ENCODE measurements around the gene EAF2.
"Not testable (repeated sequence)": the region's sequence is repeated elsewhere in the genome, so short reads cannot be mapped to it uniquely, and the experiment has no call there.

Gene EAF2

DNA sequence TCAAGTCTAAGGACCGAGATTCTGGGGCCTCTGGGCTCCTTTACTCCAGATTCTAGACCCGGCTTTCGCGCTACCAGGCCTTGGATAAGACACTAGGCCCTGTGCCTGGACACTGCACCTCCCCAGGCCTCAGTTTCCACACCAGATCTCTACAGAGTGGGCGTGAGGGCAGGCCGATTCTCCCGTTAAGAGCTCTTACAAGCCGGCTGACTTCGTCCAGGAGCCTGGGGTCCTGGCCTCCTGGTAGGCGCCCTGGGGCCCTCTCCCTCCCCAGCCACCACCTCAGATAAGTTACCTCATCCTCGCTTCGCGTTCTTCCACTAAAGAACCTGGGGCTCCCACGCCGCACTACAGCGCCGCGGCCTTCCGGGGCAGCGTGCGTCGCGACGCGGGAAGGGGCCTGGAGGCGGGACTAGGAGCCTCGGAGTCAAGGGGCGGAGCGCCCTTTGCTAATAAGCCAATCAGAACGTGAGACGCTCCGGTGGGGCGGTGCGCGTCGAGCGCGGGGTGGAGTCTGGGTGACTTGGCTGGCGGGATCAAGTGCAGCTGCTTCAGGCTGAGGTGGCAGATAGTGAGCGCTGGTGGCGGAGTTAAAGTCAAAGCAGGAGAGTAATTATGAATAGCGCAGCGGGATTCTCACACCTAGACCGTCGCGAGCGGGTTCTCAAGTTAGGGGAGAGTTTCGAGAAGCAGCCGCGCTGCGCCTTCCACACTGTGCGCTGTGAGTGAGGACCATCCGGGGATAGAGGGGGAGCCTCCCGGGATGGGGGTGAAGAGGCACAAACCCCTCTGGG is at the start of gene EAF2, which contains the start of gene IQCB1:
EAF2 (plus strand) TSS at position 539 of the 794 bp plus-strand sequence; CDS start at position 616, 77 bp downstream.
IQCB1 (minus strand) TSS at position 390 of the 794 bp plus-strand sequence. CDS start 6,100 bp downstream, outside the sequence.
- peak; percentile 94 for DNase-seq (ENCODE audit: low read depth)

DNA sequence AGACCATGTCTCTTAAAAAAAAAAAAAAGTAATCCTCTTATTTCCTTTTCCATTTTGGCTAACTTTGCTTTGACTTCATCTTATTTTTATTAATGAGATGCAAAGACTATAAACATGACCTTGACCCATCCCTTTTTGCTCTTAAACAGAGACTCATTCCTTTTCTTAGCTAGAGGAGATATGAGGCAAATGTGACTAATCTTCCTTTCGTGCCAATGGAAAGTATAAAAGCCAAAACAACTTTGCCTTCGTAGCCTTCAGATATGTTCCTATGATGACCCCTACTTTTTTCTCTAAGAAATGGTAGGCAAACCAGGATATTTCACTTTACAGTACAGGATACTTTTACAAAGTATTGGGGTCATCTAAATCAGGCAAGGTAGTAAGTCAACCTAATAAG is 48.5 kb upstream of the EAF2 start:
- DNase-seq (ENCODE audit: low read depth): no peak

DNA sequence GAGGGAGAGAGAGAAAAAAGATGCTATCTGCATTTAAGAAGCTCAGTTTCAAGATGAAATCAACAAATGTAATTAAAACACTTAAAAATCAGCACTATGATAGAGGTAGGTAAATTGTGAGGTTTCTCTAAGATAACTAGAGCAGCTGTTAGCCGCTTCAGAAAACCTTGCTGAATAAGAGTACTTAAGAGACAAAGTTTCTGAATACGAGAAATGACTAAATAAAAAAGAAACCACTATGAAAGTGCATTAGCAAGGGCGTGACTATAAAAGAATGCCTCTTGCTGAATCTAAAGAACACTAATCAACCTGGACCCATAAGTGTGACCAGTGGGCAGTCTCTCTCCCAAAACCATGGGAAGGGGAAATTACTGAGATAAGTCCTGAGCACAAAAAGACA is 41.9 kb upstream of the EAF2 start:
- DNase-seq (ENCODE audit: low read depth): no peak

DNA sequence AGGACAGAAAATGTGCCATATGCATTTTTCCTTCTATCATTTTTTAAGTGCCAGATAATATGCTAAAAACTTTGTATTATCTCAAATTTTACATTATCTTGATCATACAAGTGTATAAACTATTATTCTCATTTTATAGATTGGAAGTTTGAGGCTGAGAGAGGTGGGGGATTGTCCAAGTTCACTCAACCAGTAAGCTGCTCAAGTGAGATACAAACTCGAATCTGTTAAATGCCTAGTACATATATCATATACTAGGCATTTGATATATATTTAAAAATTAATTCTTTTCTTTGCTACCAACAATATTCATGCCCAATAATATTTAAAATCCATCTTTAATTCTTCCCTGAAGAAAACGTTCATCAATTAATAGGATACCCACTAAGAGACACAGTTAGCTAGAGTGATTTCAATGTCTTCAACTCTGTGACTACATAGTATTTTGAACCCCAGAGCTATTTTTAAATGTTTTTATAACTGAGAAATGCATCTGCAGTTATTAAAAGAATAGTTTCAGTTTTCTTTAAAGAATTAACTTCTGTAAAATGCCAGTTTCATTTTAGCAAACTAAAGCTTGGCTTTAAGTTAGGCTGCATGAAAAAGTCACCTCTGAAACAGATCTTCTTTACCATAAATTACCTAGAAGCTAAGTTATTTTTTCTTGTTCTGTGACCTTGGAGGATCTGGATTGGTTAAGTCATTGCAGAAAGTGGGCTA is 40.6 kb upstream of the EAF2 start:
- no peak for DNase-seq (ENCODE audit: low read depth)

DNA sequence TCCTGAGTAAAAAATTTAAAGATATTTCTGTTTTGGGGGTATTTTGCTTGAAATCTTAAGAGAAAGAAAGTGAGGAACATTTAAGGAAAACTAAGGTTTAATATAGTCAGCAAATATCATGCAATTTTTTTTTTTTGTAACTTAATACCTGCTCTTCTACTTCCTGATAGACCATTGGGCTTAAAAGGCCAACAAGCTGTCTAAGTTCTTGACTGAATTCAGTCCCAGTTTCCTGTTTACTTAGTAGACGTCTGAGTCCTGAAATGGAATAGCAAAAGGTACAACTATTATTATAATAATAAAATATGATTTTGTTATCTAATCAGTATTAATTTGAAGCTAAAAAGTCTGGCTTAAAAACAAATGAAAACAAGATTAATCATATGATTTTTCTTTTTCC is 38.0 kb upstream of the EAF2 start:
- DNase-seq (ENCODE audit: low read depth): no peak

DNA sequence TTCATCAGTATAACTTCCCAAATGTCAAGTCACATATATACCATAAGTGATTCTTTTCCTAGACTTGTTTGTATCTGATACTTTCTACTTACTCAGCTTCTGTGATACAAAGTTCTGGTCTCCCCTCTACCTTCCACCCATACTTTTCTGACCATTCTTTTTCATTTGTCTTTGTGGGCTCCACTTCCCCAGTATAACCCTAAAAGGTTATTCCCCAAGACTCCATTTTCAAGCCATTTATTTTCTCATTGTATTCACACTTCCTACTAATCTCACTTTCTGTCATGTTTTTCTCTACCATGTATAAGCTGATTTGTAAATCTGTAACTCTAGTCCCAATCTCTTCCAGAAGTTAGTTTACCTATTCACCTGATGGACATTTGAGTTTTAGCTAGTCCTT is 34.1 kb upstream of the EAF2 start:
- DNase-seq (ENCODE audit: low read depth): no peak

DNA sequence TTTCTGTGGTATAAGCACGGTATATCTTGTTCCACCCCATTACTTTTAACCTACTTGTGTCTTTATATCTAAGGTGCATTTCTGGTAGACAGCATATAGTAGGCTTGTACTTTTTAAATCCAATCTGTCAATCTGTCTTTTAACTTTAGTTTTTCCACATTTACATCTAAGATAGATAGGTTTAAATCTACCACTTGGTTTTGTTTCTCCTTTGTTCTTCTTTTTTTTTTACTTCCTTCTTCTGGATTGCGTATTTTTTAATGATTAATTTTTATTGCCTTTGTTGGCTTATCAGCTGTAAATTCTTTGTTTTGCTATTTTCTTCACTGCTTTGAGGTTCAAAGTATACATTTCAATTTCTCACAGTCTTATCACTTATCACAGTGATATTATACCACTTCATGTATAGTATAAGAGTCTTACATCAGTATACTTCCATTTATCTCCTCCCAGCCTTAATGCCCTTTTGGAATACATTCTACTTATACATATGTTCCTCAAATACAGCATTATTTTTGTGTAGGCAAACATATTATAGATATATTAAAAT is 31.2 kb upstream of the EAF2 start:
- no peak for DNase-seq (ENCODE audit: low read depth)

DNA sequence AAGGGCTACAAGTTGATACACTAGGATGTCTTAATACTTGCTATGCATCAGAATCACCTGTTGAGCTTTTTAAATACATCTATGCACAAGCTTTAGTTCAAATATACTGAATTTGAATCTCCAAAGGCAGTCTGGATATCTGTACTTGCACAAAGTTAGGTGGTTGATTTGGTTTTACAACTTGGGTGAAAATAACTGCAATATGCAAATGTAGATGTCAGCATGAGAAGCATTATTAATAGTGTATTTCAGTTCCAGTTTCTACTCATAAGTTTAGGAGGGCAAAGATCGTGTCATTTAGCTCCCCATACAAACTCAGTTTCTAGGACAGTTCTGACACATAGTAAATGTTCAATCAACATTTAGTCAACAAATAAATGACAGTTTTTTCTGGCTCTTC is 25.8 kb upstream of the EAF2 start:
- no peak for DNase-seq (ENCODE audit: low read depth)

DNA sequence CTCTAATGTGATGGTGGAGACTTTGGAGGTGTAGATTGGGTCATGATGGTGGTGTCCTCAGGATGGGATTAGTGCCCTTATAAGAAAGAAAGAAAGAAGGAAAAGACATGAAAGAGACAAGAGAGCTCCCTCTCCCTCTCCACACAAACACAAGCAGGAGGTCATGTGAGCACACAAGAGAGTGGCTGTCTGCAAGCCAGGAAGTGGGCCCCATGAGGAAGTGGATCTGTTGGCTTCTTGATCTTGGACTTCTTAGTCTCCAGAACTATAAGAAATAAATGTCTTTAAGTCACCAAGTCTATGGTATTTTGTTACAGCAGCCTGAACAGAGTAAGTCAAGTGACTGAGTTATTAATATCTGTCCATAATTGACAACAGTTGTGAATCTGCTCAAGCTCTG is 17.3 kb upstream of the EAF2 start:
- no peak for DNase-seq (ENCODE audit: low read depth)

DNA sequence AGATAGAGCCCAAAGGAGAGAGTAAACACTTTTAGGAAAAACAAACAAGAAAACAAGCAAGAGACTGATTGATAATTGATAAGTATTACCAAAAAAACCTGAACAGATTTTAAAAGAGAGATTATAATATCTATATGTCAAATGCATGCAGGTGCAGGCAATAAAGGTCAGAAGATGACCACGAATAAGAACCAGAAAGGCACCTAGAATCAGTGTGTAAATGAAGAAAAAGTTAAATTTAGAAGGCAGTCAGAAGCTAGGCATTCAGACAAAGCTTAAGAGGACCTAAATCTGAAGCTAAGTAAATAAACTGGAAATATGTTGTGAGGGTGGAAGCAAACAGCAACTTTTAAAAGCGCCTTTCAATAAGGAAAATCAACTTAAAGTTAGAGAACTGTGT is 16.4 kb upstream of the EAF2 start:
- DNase-seq (ENCODE audit: low read depth): no peak

DNA sequence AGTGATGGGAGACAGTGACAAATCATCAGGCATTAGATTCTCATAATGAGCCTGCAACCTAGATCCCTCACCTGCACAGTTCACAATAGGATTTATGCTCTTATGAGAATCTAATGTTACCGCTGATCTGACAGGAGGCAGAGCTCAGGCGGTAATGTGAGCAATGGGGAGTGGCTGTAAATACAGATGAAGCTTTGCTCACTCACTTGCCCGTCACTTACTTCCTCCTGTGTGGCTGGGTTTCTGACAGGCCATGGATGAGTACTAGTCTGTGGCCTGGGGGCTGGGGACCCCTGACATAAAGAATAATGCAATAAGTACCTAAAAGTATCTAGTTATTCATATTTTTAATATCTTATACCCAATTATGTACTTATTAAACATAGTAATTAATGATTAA is 15.8 kb upstream of the EAF2 start:
- DNase-seq (ENCODE audit: low read depth): no peak

DNA sequence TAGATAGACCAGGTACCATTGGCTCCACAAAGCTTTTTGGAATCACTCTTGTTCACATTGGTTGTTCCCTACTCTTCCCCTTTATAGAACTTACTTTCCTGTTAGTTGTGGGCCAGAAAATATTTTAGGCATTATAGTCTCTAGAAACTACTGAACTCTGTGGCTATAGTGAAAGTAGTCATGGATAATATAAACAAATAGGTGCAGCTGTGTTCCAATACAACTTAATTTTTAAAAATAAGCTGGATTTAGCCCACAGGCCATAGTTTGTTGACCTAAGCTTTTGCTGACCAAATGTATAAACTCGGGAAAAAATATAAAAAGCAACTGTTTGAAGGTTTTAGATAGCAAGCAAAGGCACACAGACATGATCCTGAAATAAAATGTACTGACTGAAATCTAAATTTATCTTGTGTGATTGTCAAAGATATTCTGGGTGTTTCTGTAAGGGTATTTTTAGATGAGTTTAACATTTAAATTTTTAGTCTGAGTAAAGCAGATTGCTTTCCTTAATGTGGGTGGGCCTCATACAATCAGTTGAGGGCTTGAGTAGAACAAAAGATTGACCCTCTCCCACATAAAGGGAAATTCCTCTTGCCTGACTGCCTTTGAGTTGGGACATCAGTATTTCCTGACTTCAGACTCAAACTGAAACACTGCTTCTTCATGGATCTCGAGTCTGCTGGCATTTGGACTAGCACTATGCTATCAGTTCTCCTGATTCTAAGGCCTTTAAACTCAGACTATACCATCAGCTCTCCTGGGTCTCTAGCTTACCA is 13.4 kb upstream of the EAF2 start:
- DNase-seq (ENCODE audit: low read depth): no peak

DNA sequence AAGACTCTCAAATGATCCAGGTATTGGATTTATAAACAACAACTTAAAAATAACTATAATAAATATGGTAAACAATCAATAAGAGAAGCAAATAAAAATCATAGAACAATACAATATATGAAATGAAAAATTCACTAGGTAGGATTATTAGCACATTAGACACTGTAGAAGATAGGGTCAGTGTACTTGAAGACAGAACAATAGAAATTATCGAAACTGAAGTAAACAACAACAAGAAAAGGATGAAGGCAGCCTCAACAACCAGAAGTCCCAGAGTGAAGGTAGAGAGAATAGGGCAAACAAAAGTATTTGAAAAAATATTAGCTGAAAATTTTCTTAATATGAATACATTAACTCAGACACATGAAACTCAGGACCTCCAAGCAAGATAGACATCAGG is 12.0 kb upstream of the EAF2 start:
- DNase-seq (ENCODE audit: low read depth): no peak

DNA sequence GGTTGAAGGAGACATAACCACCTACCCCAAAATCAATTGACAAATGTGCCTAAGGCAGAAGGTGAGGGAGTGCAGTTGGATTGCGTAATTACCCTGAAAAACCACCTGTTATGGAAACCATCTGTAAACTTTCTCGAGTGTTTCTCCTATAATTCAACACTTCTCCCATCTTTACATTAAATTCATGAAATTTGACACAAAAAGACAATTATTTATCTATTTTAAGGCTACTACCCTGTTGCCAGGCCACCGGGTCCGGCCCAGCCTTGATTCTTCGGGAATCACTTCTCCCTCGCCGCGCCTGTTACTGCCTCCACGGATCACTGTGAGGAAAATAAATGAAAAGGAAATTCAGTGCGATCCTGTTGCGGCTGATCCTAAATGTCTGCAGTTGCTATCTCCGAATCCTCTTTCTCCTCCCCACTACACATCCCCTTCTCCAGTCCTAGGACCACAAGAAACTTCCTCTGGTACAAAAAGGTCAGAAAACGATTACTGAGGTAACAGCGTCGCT is 795 bp upstream of the EAF2 start:
- no peak for DNase-seq (ENCODE audit: low read depth)

DNA sequence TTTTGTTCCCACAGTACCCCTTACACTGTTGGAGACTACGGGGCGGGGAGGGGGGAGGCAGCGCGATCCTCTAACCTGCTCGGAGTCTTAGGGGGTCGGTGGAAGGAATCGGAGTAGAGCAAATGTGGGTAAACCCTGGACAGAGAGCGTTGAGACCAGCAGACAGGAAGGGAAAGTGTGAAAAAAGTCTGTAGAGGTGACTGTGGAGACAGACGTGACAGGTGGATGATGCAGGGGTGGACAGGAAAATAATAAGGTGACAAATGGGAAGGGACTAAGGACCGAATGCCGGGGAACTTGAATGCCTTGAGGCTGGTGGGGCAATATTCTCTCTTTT is 424 bp downstream of the EAF2 start:
- no peak for DNase-seq (ENCODE audit: low read depth)

DNA sequence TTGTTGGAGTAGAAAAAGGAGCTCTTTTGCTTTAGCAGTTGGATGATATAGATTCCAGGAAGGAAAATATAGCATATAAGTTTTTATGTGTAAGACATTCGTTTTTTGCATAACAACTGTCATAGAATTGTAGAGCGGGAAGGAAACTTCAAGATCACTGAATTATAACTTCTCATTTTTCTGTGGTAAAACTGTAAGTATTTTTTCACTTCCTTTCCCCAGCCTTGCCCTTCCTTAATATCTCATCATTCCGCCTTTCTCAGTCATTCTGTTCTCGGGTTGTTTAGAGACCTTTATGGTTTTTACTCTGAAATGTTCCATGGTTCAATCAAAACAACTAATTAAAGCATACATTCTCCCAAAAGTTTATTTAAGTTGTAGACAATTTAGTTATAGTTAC is 1.1 kb downstream of the EAF2 start:
- no peak for DNase-seq (ENCODE audit: low read depth)

DNA sequence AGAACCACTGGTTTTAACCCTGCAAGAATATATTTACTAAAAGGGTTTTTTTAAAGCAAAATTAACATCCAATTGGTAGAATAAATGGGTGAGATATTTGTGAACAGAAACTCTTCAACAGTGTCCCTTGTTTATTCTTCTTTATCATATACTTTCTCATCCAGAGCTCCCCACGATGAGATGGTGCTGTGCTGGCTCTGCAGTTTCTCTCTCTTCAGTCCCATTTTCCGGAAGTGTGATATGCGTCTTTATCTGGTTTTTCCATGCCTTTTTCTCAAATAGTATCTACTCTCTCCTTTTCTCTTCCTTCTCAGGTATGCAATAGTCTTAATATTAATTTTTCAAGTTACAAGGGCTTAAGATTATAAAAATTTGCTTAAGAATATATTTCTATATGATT is 1.5 kb downstream of the EAF2 start:
- no peak for DNase-seq (ENCODE audit: low read depth)

DNA sequence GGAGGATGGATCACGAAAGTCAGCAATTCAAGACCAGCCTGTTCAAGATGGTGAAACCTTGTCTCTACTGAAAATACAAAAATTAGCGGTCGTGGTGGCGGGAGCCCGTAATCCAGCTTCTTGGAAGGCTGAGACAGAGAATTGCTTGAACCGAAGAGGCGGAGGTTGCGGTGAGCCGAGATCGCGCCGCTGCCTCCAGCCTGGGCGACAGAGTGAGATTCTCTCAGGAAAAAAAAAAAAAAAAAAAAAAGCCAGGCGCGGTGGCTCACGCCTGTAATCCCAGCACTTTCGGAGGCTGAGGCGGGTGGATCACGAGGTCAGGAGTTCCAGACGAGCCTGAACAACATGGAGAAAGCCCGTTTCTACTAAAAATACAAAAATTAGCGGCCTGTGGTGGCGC is 5.0 kb downstream of the EAF2 start:
- no peak for DNase-seq (ENCODE audit: low read depth)

DNA sequence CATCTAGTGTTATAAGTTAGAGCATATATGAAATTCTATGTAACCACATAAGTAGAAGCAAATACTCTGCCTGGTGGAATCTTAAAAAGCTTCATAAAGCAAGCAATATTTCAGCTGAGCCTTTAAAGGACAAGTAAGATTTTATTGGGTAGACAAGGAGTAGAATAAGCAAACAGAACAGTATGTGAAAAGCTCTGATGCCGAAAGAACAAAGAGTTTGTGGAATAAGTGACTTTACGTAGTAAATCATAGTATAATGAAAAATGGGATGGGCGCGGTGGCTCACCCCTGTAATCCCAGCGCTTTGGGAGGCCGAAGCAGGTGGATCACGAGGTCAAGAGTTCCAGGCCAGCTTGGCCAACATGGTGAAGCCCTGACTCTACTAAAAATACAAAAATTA is 9.9 kb downstream of the EAF2 start:
- no peak for DNase-seq (ENCODE audit: low read depth)

DNA sequence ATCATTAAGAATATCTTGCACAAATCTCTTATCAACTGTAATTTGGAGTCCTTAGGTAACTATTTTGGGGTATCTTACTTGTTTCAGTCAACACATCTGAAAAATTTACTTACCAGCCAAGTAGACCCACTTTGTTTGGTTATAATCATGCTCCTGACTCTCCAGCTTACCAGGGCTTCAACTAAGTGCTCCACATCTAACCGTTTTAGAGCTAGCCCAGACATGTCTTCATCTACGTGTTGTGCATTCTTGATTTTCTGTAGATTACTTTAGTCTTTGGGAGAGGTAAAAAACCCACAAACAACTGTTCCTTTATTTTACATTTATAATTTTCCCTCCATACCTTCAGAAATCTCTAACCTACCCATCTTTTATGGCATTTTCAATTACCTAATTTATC is 17.2 kb downstream of the EAF2 start:
- no peak for DNase-seq (ENCODE audit: low read depth)

DNA sequence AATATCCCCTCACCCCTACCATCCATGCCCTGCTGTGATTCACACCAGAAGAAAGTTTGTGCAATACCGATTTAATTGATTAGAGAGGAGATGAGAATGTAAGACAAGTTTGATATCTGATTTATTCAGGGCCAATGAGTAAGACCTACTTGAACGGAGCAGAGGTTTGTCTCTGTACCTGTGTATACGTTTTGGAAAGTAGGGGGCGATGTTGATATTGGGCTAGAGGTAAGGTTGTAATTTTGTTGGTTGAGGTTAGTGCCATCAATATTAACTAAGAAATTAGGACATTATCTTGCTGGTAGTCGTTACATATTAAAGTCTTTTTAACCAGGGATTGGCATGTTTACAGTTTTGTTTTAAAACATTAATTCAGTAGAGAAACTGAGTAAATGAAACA is 20.5 kb downstream of the EAF2 start:
- no peak for DNase-seq (ENCODE audit: low read depth)

DNA sequence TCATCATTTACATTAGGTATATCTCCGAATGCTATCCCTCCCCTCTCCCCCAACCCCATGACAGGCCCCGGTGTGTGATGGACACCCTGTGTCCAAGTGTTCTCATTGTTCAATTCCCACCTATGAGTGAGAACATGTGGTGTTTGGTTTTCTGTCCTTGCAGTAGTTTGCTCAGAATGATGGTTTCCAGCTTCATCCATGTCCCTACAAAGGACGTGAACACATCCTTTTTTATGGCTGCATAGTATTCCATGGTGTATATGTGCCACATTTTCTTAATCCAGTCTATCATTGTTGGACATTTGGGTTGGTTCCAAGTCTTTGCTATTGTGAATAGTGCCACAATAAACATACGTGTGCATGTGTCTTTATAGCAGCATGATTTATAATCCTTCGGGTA is 22.8 kb downstream of the EAF2 start:
- DNase-seq (ENCODE audit: low read depth): not testable (repeated sequence)
